ENCODE measurements around the gene TARS2. TPM values are rescaled to one million over a fixed set of nuclear protein-coding genes. Genes with fewer than 3 reads are reported as not detected.

The TARS2 gene
- total and polyA plus RNA-seq, 2 of the 4 experiments (the other 2 are of a cell fraction), result 10.9 to 21.8 TPM

- no peak for DNase-seq
- ATAC-seq (ENCODE audit: low read depth), result no peak
- Histone ChIP-seq H3K23ac (ENCODE audit: low read depth, low read length) (no peak overlapping the region), H3K27me3 (ENCODE audit: control insufficient read depth, insufficient read depth, low read length) (no peaks in the 10 kb centered on the region), H3K27ac (ENCODE audit: insufficient read depth, low read length) (no peak overlapping the region), H3K14ac (replicated peaks; ENCODE audit: low read depth, low read length) (no peak overlapping the region), H3K56ac (ENCODE audit: extremely low read depth, insufficient read depth, low read length) (no peak overlapping the region), H2BK5ac (ENCODE audit: low read depth, low read length, poor library complexity, severe bottlenecking) (no peak overlapping the region), H2AFZ (replicated peaks; ENCODE audit: low read length, poor library complexity) (no peak overlapping the region), H3K4me3 (ENCODE audit: insufficient read depth, low read depth, low read length) (no peak overlapping the region), H2BK120ac (ENCODE audit: low read depth, low read length) (no peak overlapping the region), H3K4ac (ENCODE audit: low read depth, low read length) (no peak overlapping the region), H3K9me1 (ENCODE audit: insufficient read depth, low read length) (peaks cover 9% of the 10 kb centered on the region), H3K36me3 (ENCODE audit: control insufficient read depth, insufficient read depth, low read length) (peaks cover 12% of the 10 kb centered on the region), H3K79me1 (ENCODE audit: low read depth in 1 of 2, low read length in 2 of 2) (peaks cover 3 to 4% of the 10 kb centered on the region in 2 experiments; a peak in 1 of 4 replicates), H2BK20ac (ENCODE audit: low read depth, low read length) (no peak overlapping the region), H3K4me1 (ENCODE audit: control insufficient read depth, insufficient read depth, low read length) (peaks cover 9% of the 10 kb centered on the region), H2AK9ac (replicated peaks; ENCODE audit: low read depth, low read length, poor library complexity) (no peak overlapping the region), H2BK15ac (ENCODE audit: low read depth, low read length) (no peak overlapping the region), H2AK5ac (ENCODE audit: low read depth, low read length) (no peak overlapping the region), H3K4me2 (ENCODE audit: low read depth, low read length) (no peak overlapping the region), H3K9ac (ENCODE audit: low read depth, low read length) (no peak overlapping the region), H3K9me3 (ENCODE audit: control insufficient read depth, insufficient read depth, low read length) (no peaks in the 10 kb centered on the region), H4K91ac (ENCODE audit: insufficient read depth, low read depth, low read length) (no peak overlapping the region), H4K20me1 (ENCODE audit: insufficient read depth, low read length) (no peaks in the 10 kb centered on the region), H4K8ac (ENCODE audit: low read depth in 2 of 2, low read length in 2 of 2) (no peak overlapping the region), H4K5ac (ENCODE audit: low read depth, low read length) (no peak overlapping the region), H3K18ac (ENCODE audit: low read depth, low read length) (no peak overlapping the region)
- no TSS peak for BruUV-seq (replicated peaks)
- in situ Hi-C loops (cut with MboI; ENCODE audit: low sequenced_read_pairs), result no loop called here
- dilution Hi-C loops (cut with HindIII; ENCODE audit: low sequenced_read_pairs, unreplicated experiment), result no loop called here
- ChIA-PET CTCF (no interaction called here), POLR2A (ENCODE audit: unreplicated experiment) (no interaction called here)
- no CpG with 5 or more reads among the region's 3 CpGs for WGBS, 2 experiments (ENCODE audit: extremely low coverage in 2 of 2, insufficient read length in 1 of 2)
- intact Hi-C loops (cut with micrococcal nuclease), result no loop called here
- TF ChIP-seq RAD21 (IDR thresholded peaks at IDR 0.05; ENCODE audit: low read length) (no peak), POLR2A (IDR thresholded peaks at IDR 0.05; ENCODE audit: low read depth, low read length) (no peak), NFE2L2 (IDR thresholded peaks at IDR 0.05; ENCODE audit: low read depth, low read length) (no peak)
These were observed 10.5 kb upstream of the TARS2 start for GRCh38 chr1:150476754-150477153.

Measured in IMR-90 (cell line).